ENCODE measurements around the gene MEX3D.

The MEX3D gene

DNA sequence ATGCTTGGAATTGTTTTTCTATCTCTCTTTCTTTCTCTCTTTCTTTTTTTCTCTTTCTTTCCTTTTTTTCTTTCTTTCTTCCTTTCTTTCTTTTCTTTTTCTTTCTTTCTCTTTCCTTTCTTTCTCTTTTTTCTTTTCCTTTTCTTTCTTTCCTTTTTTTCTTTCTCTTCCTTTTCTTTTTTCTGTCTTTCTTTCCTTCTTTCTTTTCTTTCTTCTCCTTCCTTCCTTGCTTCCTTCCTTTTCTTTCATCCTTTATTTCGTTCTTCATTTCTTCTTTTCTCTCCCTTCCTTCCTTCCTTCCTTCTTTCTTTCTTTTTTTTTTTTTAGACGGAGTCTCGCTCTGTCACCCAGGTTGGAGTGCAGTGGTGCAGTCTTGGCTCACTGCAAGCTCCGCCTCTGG lies 1.9 kb upstream of the MEX3D start:
- TF ChIP-seq FOXM1 (IDR thresholded peaks at IDR 0.05; ENCODE audit: borderline replicate concordance, low read depth): no peak
- TF ChIP-seq NFIC (IDR thresholded peaks at IDR 0.05): no peak
- TF ChIP-seq EP300 (IDR thresholded peaks at IDR 0.05; ENCODE audit: borderline replicate concordance): no peak
- TF ChIP-seq, protein P1, sequence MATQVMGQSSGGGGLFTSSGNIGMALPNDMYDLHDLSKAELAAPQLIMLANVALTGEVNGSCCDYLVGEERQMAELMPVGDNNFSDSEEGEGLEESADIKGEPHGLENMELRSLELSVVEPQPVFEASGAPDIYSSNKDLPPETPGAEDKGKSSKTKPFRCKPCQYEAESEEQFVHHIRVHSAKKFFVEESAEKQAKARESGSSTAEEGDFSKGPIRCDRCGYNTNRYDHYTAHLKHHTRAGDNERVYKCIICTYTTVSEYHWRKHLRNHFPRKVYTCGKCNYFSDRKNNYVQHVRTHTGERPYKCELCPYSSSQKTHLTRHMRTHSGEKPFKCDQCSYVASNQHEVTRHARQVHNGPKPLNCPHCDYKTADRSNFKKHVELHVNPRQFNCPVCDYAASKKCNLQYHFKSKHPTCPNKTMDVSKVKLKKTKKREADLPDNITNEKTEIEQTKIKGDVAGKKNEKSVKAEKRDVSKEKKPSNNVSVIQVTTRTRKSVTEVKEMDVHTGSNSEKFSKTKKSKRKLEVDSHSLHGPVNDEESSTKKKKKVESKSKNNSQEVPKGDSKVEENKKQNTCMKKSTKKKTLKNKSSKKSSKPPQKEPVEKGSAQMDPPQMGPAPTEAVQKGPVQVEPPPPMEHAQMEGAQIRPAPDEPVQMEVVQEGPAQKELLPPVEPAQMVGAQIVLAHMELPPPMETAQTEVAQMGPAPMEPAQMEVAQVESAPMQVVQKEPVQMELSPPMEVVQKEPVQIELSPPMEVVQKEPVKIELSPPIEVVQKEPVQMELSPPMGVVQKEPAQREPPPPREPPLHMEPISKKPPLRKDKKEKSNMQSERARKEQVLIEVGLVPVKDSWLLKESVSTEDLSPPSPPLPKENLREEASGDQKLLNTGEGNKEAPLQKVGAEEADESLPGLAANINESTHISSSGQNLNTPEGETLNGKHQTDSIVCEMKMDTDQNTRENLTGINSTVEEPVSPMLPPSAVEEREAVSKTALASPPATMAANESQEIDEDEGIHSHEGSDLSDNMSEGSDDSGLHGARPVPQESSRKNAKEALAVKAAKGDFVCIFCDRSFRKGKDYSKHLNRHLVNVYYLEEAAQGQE (IDR thresholded peaks at IDR 0.05; ENCODE audit: low read depth): no peak

DNA sequence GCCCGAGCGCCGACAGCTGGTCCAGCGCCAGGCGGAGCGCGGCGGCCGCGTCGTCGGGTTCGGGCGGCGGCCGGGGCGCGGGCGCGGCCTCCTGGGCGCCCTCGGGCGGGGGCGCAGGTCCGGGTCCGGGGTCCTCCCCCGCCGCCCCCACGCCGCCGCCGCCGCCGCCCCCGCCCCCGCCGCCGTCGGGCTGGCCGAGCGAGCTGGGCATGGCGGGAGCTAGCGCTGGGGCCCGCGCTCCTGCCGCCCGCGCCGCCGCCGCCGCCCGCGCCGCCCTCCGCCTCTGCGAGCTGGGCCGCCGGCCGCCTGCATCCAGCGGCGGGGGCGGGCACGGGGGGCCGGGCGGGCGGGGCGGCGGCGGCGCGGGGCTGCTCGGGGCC lies 287 bp downstream of the MEX3D start:
- TF ChIP-seq YY1 (IDR thresholded peaks at IDR 0.05; ENCODE audit: low read depth) (no peak), CEBPB (IDR thresholded peaks at IDR 0.05) (no peak), ZBTB7A (IDR thresholded peaks at IDR 0.05; ENCODE audit: low read depth) (no peak), EP300 (IDR thresholded peaks at IDR 0.05; ENCODE audit: borderline replicate concordance) (no peak), CREB1 (IDR thresholded peaks at IDR 0.05; ENCODE audit: low read depth) (no peak), TAF1 (IDR thresholded peaks at IDR 0.05; ENCODE audit: low read depth) (no peak), RAD21 (IDR thresholded peaks at IDR 0.05; ENCODE audit: low read depth) (no peak), TCF12 (IDR thresholded peaks at IDR 0.05; ENCODE audit: low read depth) (no peak), TEAD4 (IDR thresholded peaks at IDR 0.05) (no peak), NFIC (IDR thresholded peaks at IDR 0.05) (no peak), EGR1 (IDR thresholded peaks at IDR 0.05) (no peak)
- TF ChIP-seq, protein P2, sequence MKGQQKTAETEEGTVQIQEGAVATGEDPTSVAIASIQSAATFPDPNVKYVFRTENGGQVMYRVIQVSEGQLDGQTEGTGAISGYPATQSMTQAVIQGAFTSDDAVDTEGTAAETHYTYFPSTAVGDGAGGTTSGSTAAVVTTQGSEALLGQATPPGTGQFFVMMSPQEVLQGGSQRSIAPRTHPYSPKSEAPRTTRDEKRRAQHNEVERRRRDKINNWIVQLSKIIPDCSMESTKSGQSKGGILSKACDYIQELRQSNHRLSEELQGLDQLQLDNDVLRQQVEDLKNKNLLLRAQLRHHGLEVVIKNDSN (IDR thresholded peaks at IDR 0.05): no peak
- TF ChIP-seq, protein P1 (IDR thresholded peaks at IDR 0.05; ENCODE audit: low read depth): no peak

DNA sequence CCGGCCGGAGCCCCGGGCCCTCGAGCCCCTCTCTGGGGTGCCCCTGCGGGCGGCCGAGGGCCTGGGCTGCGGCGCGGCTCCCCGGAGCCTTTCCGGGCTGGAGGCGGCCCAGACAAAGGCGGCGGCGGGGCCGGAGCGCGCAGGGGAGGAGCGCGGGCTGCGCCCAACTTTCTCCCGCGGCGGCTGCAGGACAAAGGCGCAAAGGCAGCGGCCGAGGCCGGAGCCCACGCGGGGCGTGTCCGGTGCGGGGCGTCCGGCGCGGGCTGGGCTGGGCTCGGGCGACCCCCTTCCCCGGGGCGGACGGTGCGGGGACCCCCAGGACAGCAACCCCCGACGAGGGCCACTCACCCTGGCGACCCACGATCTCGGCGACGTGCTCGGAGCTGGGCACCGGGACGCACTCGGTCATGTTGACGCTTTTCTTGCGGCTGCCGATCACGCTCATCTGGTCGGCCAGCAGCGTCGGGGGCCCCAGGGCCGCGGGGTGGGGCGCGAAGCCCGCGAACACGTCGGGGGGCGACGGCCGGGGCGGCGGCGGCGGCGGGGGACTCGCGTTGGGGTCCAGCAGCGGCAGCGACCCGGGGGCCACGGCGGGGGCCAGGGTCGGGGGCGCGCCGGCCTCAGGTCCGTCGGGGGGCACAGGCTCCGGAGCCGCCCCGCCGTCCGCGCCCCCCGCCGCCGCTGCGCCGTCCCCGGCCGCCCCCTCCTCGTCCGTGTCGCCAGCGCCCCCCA lies 843 bp downstream of the MEX3D start:
- TF ChIP-seq FOXM1 (IDR thresholded peaks at IDR 0.05; ENCODE audit: borderline replicate concordance, low read depth) (no peak), NFIC (IDR thresholded peaks at IDR 0.05) (no peak), CEBPB (IDR thresholded peaks at IDR 0.05) (no peak), TCF12 (IDR thresholded peaks at IDR 0.05; ENCODE audit: low read depth) (no peak), RAD21 (IDR thresholded peaks at IDR 0.05; ENCODE audit: low read depth) (no peak), ZBTB7A (IDR thresholded peaks at IDR 0.05; ENCODE audit: low read depth) (no peak)
- TF ChIP-seq, protein P2 (IDR thresholded peaks at IDR 0.05): no peak
- TF ChIP-seq, protein P1 (IDR thresholded peaks at IDR 0.05; ENCODE audit: low read depth): no peak
- TF ChIP-seq, protein P3, sequence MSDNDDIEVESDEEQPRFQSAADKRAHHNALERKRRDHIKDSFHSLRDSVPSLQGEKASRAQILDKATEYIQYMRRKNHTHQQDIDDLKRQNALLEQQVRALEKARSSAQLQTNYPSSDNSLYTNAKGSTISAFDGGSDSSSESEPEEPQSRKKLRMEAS (IDR thresholded peaks at IDR 0.05): peak; percentile 21; the same call in 1 of the 2 replicates

DNA sequence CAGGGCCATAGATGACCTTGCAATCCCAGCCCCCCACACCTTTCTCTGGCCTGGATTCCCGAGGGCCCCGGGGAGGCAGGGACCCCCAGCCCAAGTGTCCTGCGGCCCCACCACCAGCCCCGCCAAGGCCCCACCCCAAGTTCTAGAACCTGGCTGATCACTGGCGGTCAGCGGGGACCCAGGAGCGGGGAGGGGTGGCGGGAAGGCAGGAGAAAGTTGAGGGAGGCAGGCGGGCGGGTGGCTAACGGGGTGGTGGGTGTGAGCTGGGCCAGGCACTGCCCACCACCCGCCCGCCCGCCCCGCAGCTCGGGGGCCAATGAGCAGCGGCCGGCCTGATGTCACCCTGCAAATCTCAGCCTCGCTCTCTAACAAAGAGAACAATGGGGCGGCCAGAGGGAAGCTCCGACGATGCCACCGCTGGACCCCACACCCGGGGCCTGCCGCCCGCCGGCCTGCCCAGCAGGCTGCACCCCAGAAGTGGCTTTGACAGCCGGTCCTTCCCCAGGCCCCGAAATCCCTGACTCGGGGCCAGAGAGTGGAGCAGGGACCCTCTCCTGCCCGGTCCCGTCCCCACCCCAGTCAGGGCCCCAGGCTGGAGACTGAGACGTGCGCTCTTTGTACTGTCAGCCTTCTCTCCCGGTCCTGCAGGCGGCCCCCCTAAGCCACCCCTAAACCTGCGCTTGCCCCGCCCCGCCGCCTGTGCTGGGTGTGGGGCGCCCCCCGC lies 1.6 kb downstream of the MEX3D start:
- TF ChIP-seq, protein P2 (IDR thresholded peaks at IDR 0.05): no peak
- TF ChIP-seq, protein P1 (IDR thresholded peaks at IDR 0.05; ENCODE audit: low read depth): no peak
- TF ChIP-seq YY1 (IDR thresholded peaks at IDR 0.05; ENCODE audit: low read depth): no peak
- no peak for TF ChIP-seq EP300 (IDR thresholded peaks at IDR 0.05; ENCODE audit: borderline replicate concordance)
- TF ChIP-seq RAD21 (IDR thresholded peaks at IDR 0.05; ENCODE audit: low read depth): no peak
- no peak for TF ChIP-seq CREB1 (IDR thresholded peaks at IDR 0.05; ENCODE audit: low read depth)
- TF ChIP-seq CEBPB (IDR thresholded peaks at IDR 0.05): no peak
- no peak for TF ChIP-seq FOXM1 (IDR thresholded peaks at IDR 0.05; ENCODE audit: borderline replicate concordance, low read depth)
- no peak for TF ChIP-seq TAF1 (IDR thresholded peaks at IDR 0.05; ENCODE audit: low read depth)
- 0 out of 2 replicates have a peak, but pooled peaks have one; percentile 45 for TF ChIP-seq ZBTB7A (IDR thresholded peaks at IDR 0.05; ENCODE audit: low read depth)
- no peak for TF ChIP-seq TEAD4 (IDR thresholded peaks at IDR 0.05)
- TF ChIP-seq NFIC (IDR thresholded peaks at IDR 0.05): no peak
- TF ChIP-seq TCF12 (IDR thresholded peaks at IDR 0.05; ENCODE audit: low read depth): 0 out of 2 replicates have a peak, but pooled peaks have one; percentile 25
- TF ChIP-seq EGR1 (IDR thresholded peaks at IDR 0.05): no peak
- TF ChIP-seq, protein P3 (IDR thresholded peaks at IDR 0.05): peak; percentile 39; the same call in 1 of the 2 replicates

All from Ishikawa (cell line).